C4-2B (cell line): ENCODE measurements around the gene RCAN1.

Experiments used
- CTCF ChIP-seq: fragments of 450-650 bp; conservative IDR thresholded peaks from 2 replicates; pipeline ENCODE4 v1.5.1; 2017; ENCODE audit warnings: mild to moderate bottlenecking
- ZFX ChIP-seq: fragments of 450-650 bp; IDR thresholded peaks from 2 replicates; pipeline ENCODE4 v1.6.1; 2017

GRCh38 chr21:34640858-34641257 is 25.9 kb upstream of the RCAN1 start:
- TF ChIP-seq CTCF = no peak
- no peak for TF ChIP-seq ZFX
